Hepatocyte (in vitro differentiated cells): Measurements from ENCODE around the gene COL5A1.

Experiments
- EZH2 ChIP-seq: fragments of 200-600 bp; sonication (generic); IDR thresholded peaks from 2 replicates; pipeline ENCODE4 v1.6.1; 2016; ENCODE audit warnings: antibody characterized with exemption, mild to moderate bottlenecking, borderline replicate concordance
- TF ChIP-seq, protein P1 (sequence below): fragments of 200-600 bp; sonication (generic); IDR thresholded peaks from 2 replicates; pipeline ENCODE4 v1.5.1; 2016; ENCODE audit warnings: antibody characterized with exemption, mild to moderate bottlenecking; ENCODE audit not compliant: poor library complexity

DNA sequence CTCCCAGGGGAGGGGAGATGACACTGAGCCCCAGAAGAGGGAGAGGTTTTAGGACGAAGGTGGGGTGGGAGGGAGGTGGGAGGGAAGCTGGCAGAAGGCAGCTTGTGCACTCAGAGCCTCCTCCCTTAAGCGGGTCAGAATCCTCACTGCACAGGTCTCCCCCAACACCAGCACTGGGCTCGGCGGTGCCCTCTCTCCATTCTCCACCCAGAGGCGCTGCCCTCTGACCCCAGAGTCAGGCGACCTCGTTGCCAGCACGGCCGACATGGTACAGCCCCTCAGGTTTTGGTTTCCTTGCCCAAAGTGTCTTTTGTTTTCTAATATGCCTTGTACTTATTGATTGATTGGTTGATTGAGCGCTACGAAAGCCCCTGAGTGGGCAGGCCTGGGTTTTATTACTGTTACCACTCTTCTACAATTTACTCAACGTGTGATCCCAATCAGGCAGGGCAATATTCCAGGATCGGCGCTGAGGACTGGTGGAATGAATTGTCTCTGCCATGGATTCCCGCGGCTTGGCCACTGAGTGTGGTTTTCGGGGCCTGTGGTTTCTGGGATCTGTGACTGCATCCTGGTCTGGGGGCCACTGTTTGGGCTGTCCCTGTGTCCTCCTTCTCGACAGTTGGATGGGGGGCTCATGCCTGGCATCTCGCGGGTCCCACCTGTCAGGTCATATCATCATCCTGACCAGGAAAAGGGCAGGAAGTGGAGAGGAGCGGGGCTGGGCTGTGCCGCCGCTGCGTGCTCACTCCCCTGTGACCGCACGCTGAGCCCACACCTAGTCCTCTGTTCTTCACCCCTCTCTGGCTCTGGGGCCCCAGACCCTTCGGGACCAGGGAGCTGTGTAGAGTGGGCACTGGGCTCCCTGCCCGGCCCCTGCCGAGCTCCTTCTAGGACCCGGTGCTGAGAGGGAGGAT is 229.4 kb downstream of the COL5A1 start:
- TF ChIP-seq, protein P1, sequence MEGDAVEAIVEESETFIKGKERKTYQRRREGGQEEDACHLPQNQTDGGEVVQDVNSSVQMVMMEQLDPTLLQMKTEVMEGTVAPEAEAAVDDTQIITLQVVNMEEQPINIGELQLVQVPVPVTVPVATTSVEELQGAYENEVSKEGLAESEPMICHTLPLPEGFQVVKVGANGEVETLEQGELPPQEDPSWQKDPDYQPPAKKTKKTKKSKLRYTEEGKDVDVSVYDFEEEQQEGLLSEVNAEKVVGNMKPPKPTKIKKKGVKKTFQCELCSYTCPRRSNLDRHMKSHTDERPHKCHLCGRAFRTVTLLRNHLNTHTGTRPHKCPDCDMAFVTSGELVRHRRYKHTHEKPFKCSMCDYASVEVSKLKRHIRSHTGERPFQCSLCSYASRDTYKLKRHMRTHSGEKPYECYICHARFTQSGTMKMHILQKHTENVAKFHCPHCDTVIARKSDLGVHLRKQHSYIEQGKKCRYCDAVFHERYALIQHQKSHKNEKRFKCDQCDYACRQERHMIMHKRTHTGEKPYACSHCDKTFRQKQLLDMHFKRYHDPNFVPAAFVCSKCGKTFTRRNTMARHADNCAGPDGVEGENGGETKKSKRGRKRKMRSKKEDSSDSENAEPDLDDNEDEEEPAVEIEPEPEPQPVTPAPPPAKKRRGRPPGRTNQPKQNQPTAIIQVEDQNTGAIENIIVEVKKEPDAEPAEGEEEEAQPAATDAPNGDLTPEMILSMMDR = no peak
- no peak for TF ChIP-seq EZH2
